ENCODE results near the gene SNN. TPM values are rescaled to one million over a fixed set of nuclear protein-coding genes. Genes with fewer than 3 reads are reported as not detected.

The SNN gene
- total RNA-seq, 1 experiment from 2014 or later, result 15.6 TPM

DNA sequence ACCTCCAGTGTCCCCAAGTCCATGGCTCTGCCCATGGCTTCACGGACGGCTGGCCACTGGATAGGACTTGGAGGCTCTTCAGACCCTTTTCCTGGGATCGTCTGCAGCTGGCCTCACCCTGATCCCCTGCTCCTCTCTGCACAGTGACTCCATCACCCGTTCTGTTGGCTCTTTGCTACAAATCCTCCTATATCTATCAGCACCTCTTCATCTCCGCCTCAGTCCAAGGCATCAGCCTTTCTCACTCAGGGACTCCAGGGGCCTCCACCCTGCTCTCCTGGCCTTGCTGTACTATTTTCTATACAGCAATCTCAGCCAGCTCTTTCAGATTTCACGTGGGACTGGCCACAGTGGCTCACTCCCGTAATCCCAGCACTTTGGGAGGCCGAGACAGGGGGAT is 10.7 kb upstream of the SNN start:
- in situ Hi-C loops (cut with HindIII; ENCODE audit: low pct_unique_long_range_greater_than_20kb, low sequenced_read_pairs), result no loop called here

DNA sequence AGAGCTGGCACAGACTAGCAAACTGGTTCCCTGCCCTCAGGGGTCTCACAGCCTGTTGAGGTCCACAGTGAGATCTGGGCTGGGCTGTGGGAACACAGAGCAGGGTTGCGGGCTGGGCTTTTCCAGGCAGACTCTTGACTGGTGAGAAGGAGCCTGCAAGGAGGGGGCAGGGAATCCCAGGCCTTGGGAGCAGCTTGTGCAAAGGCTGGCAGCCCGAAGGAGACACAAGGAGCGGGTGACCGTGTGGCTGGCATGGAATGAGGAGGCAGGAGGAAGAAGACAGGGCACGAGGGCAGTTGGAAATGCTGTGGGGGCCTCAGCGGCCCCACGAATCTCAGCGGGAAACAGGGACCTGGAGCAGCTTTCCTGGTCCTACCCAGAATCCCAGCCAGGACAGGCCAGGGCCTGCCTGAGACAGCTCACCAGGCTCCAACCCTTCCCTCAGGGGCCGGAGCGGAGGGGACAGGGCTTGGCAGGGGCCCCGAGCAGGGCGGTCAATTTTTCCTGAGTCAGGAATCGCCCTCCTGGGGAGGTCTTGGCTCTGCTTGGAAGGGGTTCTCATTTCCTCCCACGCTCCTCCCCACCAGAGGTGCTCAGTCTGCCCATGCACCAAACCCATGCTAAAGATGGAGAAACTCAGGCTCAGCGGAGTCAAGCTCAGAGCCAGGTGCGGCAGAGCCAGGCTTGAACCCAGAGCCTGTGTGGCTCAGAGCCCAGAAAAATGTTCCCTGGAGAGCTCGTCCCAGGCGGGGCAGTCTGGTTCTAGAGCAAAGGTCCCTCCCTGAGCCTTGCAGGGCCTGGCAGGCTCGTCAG is 9.2 kb upstream of the SNN start:
- ChIA-PET POLR2A (interaction anchor here (0.6 kb wide), 2 partner anchors 202 to 838 kb away, joined by 3 read pairs; no protein-coding TSS in a partner anchor), CTCF (no interaction called here)
- no peak for DNase-seq (ENCODE audit: low read depth, low spot score)
- intact Hi-C loops (cut with micrococcal nuclease; ENCODE audit: unreplicated experiment) (no loop called here), in situ Hi-C loops (cut with HindIII; ENCODE audit: low pct_unique_long_range_greater_than_20kb, low sequenced_read_pairs) (no loop called here)
- no peaks in the 10 kb centered on the region for H3K4me1 ChIP-seq (ENCODE audit: control insufficient read depth, insufficient read depth, low read length)
- BruUV-seq (replicated peaks), result no TSS peak
- H3K4me3 ChIP-seq (ENCODE audit: low read depth in 2 of 2, low read length in 2 of 2), result no peak overlapping the region
- no peak overlapping the region for H3K27ac ChIP-seq (ENCODE audit: low read length)
- H3K9me3 ChIP-seq (ENCODE audit: control insufficient read depth, insufficient read depth, low read depth, low read length), result no peaks in the 10 kb centered on the region
- no peaks in the 10 kb centered on the region for H3K27me3 ChIP-seq (ENCODE audit: control insufficient read depth, insufficient read depth, low read length)
- no peaks in the 10 kb centered on the region for H3K36me3 ChIP-seq (ENCODE audit: control insufficient read depth, insufficient read depth, low read length)
- TF ChIP-seq TCF7L2 (IDR thresholded peaks at IDR 0.05; ENCODE audit: low read depth, low read length) (no peak), SIN3A (IDR thresholded peaks at IDR 0.05; ENCODE audit: borderline replicate concordance, insufficient read depth, low read depth, low read length) (no peak), POLR2AphosphoS5 (IDR thresholded peaks at IDR 0.05; ENCODE audit: low read depth, low read length) (no peak)
- TF ChIP-seq, protein P1, sequence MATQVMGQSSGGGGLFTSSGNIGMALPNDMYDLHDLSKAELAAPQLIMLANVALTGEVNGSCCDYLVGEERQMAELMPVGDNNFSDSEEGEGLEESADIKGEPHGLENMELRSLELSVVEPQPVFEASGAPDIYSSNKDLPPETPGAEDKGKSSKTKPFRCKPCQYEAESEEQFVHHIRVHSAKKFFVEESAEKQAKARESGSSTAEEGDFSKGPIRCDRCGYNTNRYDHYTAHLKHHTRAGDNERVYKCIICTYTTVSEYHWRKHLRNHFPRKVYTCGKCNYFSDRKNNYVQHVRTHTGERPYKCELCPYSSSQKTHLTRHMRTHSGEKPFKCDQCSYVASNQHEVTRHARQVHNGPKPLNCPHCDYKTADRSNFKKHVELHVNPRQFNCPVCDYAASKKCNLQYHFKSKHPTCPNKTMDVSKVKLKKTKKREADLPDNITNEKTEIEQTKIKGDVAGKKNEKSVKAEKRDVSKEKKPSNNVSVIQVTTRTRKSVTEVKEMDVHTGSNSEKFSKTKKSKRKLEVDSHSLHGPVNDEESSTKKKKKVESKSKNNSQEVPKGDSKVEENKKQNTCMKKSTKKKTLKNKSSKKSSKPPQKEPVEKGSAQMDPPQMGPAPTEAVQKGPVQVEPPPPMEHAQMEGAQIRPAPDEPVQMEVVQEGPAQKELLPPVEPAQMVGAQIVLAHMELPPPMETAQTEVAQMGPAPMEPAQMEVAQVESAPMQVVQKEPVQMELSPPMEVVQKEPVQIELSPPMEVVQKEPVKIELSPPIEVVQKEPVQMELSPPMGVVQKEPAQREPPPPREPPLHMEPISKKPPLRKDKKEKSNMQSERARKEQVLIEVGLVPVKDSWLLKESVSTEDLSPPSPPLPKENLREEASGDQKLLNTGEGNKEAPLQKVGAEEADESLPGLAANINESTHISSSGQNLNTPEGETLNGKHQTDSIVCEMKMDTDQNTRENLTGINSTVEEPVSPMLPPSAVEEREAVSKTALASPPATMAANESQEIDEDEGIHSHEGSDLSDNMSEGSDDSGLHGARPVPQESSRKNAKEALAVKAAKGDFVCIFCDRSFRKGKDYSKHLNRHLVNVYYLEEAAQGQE (IDR thresholded peaks at IDR 0.05; ENCODE audit: insufficient read depth in 1 of 2, low read depth in 2 of 2, low read length in 1 of 2), result no peak
- TF ChIP-seq, protein P2, sequence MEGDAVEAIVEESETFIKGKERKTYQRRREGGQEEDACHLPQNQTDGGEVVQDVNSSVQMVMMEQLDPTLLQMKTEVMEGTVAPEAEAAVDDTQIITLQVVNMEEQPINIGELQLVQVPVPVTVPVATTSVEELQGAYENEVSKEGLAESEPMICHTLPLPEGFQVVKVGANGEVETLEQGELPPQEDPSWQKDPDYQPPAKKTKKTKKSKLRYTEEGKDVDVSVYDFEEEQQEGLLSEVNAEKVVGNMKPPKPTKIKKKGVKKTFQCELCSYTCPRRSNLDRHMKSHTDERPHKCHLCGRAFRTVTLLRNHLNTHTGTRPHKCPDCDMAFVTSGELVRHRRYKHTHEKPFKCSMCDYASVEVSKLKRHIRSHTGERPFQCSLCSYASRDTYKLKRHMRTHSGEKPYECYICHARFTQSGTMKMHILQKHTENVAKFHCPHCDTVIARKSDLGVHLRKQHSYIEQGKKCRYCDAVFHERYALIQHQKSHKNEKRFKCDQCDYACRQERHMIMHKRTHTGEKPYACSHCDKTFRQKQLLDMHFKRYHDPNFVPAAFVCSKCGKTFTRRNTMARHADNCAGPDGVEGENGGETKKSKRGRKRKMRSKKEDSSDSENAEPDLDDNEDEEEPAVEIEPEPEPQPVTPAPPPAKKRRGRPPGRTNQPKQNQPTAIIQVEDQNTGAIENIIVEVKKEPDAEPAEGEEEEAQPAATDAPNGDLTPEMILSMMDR (IDR thresholded peaks at IDR 0.05), result no peak
- ATAC-seq, result peak; percentile 63

More for the DNA sequence above, 10.7 kb upstream of the SNN start:
- no peak for ATAC-seq
- DNase-seq (ENCODE audit: low read depth, low spot score), result no peak
- no peak overlapping the region for H3K4me3 ChIP-seq (ENCODE audit: low read depth in 2 of 2, low read length in 2 of 2)
- H3K4me1 ChIP-seq (ENCODE audit: control insufficient read depth, insufficient read depth, low read length), result no peaks in the 10 kb centered on the region
- TF ChIP-seq SIN3A (IDR thresholded peaks at IDR 0.05; ENCODE audit: borderline replicate concordance, insufficient read depth, low read depth, low read length), result no peak
- no TSS peak for BruUV-seq (replicated peaks)
- CTCF ChIA-PET, result no interaction called here
- H3K27me3 ChIP-seq (ENCODE audit: control insufficient read depth, insufficient read depth, low read length), result no peaks in the 10 kb centered on the region
- no peaks in the 10 kb centered on the region for H3K36me3 ChIP-seq (ENCODE audit: control insufficient read depth, insufficient read depth, low read length)
- POLR2A ChIA-PET, result no interaction called here
- no peaks in the 10 kb centered on the region for H3K9me3 ChIP-seq (ENCODE audit: control insufficient read depth, insufficient read depth, low read depth, low read length)
- intact Hi-C loops (cut with micrococcal nuclease; ENCODE audit: unreplicated experiment), result no loop called here
- no peak overlapping the region for H3K27ac ChIP-seq (ENCODE audit: low read length)

DNA sequence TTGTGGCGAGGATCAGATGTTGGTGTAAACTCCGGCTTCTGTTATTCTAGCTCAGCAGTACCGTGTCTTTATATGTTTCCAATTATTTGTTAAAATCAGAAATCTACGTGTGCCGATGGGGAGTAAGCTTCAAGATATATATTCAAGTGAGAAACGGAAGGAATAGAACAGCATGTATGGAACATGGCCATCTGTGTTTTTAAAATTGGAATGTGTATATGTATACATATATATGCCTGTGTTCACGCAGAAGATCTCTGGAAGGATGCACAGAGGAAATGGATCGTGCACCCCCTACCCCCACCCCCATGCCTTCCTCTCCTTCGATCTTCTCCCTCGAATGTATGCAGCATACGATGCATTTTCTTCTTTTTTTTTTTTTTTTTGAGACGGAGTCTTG is 7.7 kb upstream of the SNN start:
- in situ Hi-C loops (cut with HindIII; ENCODE audit: low pct_unique_long_range_greater_than_20kb, low sequenced_read_pairs) (no loop called here), intact Hi-C loops (cut with micrococcal nuclease; ENCODE audit: unreplicated experiment) (no loop called here)
- no peak overlapping the region for H3K27ac ChIP-seq (ENCODE audit: low read length)
- H3K9me3 ChIP-seq (ENCODE audit: control insufficient read depth, insufficient read depth, low read depth, low read length), result no peaks in the 10 kb centered on the region
- TF ChIP-seq POLR2AphosphoS5 (IDR thresholded peaks at IDR 0.05; ENCODE audit: low read depth, low read length) (no peak), TCF7L2 (IDR thresholded peaks at IDR 0.05; ENCODE audit: low read depth, low read length) (no peak), SIN3A (IDR thresholded peaks at IDR 0.05; ENCODE audit: borderline replicate concordance, insufficient read depth, low read depth, low read length) (no peak)
- TF ChIP-seq, protein P1 (IDR thresholded peaks at IDR 0.05; ENCODE audit: insufficient read depth in 1 of 2, low read depth in 2 of 2, low read length in 1 of 2), result no peak
- TF ChIP-seq, protein P2 (IDR thresholded peaks at IDR 0.05), result no peak
- ChIA-PET POLR2A (interaction anchor here (0.6 kb wide), 1 partner anchor 190 kb away, joined by 3 read pairs; no protein-coding TSS in a partner anchor), CTCF (no interaction called here)
- H3K4me3 ChIP-seq (ENCODE audit: low read depth in 2 of 2, low read length in 2 of 2), result no peak overlapping the region
- BruUV-seq (replicated peaks), result no TSS peak
- no peaks in the 10 kb centered on the region for H3K36me3 ChIP-seq (ENCODE audit: control insufficient read depth, insufficient read depth, low read length)
- DNase-seq (ENCODE audit: low read depth, low spot score) (no peak), ATAC-seq (no peak)
- H3K27me3 ChIP-seq (ENCODE audit: control insufficient read depth, insufficient read depth, low read length), result no peaks in the 10 kb centered on the region
- H3K4me1 ChIP-seq (ENCODE audit: control insufficient read depth, insufficient read depth, low read length), result no peaks in the 10 kb centered on the region
